RWPE1 (cell line): ENCODE results near the gene TAS2R41.

Experiments
- CTCF ChIA-PET: fragments of 350-600 bp; sonication (Branson Sonifier 250); formaldehyde crosslinking; extraction: SDS; loops from one replicate; lab custom pipeline; 2021; lab: Yijun Ruan, JAX
- POLR2A ChIA-PET: fragments of 400-600 bp; formaldehyde crosslinking; extraction: SDS; loops from one replicate; lab custom pipeline; 2020; ENCODE audit warnings: antibody characterized with exemption; ENCODE audit not compliant: low non-redundant PET; lab: Yijun Ruan, JAX
- DNase-seq: peaks from one replicate; pipeline ENCODE4 v3.0.0; 2012; ENCODE audit warnings: low spot score
- H3K27ac ChIP-seq: fragments of 450-650 bp; 2 replicates; pipeline ENCODE4 v1.5.1; 2017
- TF ChIP-seq, protein P1 (sequence below): fragments of 450-650 bp; conservative IDR thresholded peaks from 2 replicates; pipeline ENCODE4 v1.5.1; 2017; ENCODE audit warnings: low read depth, mild to moderate bottlenecking

Gene TAS2R41

GRCh38 chr7:143447466-143447865, 30.2 kb upstream of the TAS2R41 start:
- no peak overlapping the region for H3K27ac ChIP-seq
- no peak for DNase-seq
- TF ChIP-seq, protein P1, sequence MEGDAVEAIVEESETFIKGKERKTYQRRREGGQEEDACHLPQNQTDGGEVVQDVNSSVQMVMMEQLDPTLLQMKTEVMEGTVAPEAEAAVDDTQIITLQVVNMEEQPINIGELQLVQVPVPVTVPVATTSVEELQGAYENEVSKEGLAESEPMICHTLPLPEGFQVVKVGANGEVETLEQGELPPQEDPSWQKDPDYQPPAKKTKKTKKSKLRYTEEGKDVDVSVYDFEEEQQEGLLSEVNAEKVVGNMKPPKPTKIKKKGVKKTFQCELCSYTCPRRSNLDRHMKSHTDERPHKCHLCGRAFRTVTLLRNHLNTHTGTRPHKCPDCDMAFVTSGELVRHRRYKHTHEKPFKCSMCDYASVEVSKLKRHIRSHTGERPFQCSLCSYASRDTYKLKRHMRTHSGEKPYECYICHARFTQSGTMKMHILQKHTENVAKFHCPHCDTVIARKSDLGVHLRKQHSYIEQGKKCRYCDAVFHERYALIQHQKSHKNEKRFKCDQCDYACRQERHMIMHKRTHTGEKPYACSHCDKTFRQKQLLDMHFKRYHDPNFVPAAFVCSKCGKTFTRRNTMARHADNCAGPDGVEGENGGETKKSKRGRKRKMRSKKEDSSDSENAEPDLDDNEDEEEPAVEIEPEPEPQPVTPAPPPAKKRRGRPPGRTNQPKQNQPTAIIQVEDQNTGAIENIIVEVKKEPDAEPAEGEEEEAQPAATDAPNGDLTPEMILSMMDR, result no peak
- POLR2A ChIA-PET, result no interaction called here
- CTCF ChIA-PET, result no interaction called here

GRCh38 chr7:143448429-143448828, 29.2 kb upstream of the TAS2R41 start:
- no peak for DNase-seq
- CTCF ChIA-PET, result no interaction called here
- H3K27ac ChIP-seq, result no peak overlapping the region
- TF ChIP-seq, protein P1, result no peak
- POLR2A ChIA-PET, result no interaction called here

GRCh38 chr7:143449793-143450192, 27.9 kb upstream of the TAS2R41 start:
- no peak overlapping the region for H3K27ac ChIP-seq
- POLR2A ChIA-PET, result no interaction called here
- no peak for DNase-seq
- TF ChIP-seq, protein P1, result no peak
- CTCF ChIA-PET, result no interaction called here

GRCh38 chr7:143451122-143451521, 26.6 kb upstream of the TAS2R41 start:
- H3K27ac ChIP-seq, result no peak overlapping the region
- POLR2A ChIA-PET, result no interaction called here
- no peak for DNase-seq
- TF ChIP-seq, protein P1, result no peak
- CTCF ChIA-PET, result no interaction called here

- TF ChIP-seq, protein P1, result no peak
- no peak for DNase-seq
- ChIA-PET POLR2A (no interaction called here), CTCF (no interaction called here)
- no peak overlapping the region for H3K27ac ChIP-seq
Measured at GRCh38 chr7:143451746-143452145, 25.9 kb upstream of the TAS2R41 start.

GRCh38 chr7:143452495-143452894, 25.2 kb upstream of the TAS2R41 start:
- no peak overlapping the region for H3K27ac ChIP-seq
- DNase-seq, result no peak
- CTCF ChIA-PET, result no interaction called here
- TF ChIP-seq, protein P1, result no peak
- POLR2A ChIA-PET, result no interaction called here
